ENCODE results near the gene HSP90AB1.
A peak's percentile ranks its signal among the peaks of the same experiment; 100 is the strongest.

Gene HSP90AB1

GRCh38 chr6:44292661-44293365 lies 45.9 kb downstream of the HSP90AB1 start:
- DNase-seq = no peak

DNA sequence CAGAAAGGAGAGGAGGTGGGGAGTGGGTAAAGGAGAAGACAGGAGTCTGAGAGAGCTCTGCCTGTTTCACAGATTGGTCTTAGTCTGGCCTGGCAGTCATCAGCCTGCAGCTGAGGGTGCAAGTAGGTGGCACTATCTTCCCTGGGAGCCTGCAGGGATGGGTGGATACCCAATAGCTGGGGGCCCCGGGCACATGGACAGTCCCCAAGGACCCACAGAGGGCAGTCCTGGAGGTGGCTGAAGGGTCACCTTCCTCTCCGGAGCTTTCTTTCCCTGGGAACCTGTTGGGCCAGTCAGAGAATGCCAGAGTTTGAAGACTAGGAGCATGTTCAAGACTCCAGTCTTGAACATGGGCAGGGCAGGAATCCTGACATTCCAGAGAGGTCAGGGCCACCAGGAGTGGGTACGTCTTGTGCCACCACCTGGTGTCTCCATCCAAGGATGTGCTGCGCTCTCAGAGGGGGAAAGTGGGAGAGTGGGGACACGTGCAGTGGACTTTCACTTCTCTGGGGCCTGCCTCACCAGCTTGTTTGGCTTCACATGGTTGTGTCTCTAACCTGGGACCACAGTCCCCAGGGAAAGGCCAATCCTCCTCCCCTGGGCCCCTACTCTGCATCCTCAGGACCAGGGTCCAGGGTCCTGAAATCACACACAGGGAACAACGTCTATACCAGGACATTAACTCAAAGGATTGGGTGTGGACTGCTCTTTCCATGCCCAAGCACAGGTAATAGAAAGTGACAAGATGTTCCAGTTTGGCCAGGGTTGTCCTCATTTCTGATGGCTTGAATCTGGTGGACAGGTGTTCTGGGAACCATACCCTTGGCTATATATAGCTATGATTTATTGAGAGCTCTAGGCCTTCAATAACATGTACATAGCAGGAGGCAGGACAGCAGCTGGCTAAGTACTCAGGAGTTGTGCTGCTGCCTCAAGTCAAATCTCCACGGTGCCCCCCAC lies 48.2 kb downstream of the HSP90AB1 start:
- DNase-seq = no peak

- peak; percentile 61 for DNase-seq
Observed at GRCh38 chr6:44297063-44298038, 50.5 kb downstream of the HSP90AB1 start.

GRCh38 chr6:44298055-44298803 lies 51.3 kb downstream of the HSP90AB1 start:
- DNase-seq = no peak

GRCh38 chr6:44298864-44299263 lies 52.0 kb downstream of the HSP90AB1 start:
- DNase-seq = no peak

- no peak for DNase-seq
Observed at GRCh38 chr6:44300292-44300823, 53.5 kb downstream of the HSP90AB1 start.

DNA sequence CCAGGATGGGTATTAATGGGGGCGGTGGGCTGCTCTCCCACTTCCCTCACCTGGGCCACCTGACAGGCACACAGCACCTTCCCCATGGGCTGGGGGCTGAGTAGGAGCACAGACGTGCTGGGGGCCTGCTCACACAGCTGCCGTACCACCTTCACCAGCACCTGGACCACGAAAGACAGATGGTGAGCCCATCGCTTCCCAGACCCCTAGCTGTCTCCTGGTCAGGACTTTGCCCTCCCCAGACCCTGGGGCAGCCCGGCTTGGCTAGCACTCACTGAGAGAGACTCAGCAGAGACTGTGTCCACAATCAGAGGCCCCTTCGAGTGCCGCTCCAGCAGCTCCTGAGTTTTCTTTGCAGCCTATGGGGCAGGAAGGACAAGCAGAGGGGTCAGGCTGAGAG lies 54.2 kb downstream of the HSP90AB1 start:
- no peak for DNase-seq

DNA sequence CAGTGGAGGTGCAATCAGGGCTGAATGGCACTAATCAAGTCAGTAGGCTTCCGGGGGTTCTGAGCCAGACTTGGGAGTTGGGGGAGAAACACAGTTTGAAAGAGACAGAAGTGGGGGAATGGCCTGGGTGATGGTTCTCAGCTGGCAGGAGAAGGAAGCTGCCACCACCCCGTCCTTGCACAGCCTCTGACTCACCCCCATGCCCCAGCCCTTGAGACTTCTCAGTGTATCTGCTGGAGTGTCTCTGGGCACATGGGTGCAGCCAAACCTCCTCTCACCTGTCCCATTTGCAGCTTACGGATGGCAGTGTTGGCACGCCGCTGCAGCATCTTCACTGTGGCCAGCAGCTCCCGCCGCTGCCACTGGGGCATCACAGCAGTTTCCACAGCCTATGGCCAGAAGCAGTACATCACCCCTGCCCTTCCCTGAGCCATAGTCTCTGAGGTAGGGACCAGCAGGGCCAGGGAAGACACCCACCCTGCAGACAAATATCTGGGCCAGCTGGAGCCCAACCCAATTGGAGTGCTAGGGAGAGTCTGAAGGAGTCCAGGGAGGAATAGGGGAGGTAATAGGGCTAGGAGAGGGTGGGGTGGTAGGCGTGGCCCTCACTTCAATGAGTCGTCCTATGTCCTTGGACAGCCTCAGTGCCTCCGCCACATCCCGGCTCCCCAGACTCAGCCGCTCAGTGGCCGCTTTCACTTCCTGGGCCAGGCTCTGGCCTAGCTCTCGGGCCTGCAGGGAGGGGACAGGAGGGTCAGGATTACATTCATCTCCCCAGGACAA lies 55.1 kb downstream of the HSP90AB1 start:
- no peak for DNase-seq

DNA sequence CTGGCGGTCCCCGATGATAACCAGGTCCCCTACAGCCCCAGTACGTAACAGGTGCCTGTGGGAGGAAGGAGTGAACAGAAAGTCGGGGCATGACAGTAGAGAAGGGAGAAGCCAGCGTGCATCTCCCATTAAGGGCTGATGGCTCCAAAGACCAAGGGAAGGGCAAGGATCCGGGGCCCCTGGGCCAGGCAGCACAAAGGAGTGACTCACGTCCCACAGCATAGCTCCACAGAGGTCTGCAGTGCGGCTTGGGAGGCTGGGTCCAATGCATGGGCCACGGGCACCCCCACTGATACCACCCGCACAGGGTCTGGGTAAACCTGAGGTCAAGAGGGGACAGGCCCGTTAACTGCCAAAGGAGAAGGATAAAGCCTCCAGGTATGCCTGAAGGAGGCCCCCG lies 56.0 kb downstream of the HSP90AB1 start:
- no peak for DNase-seq
